Islet precursor cell (in vitro differentiated cells): Measurements from ENCODE around the gene LSAMP.

Source experiments
- DNase-seq: peaks from one replicate; pipeline ENCODE4 v3.0.0-alpha.2; 2018

The LSAMP gene

GRCh38 chr3:116350119-116350733 is 95.1 kb downstream of the LSAMP start:
- DNase-seq, result no peak

GRCh38 chr3:116348216-116348615 is 97.1 kb downstream of the LSAMP start:
- no peak for DNase-seq

- no peak for DNase-seq
Measured at GRCh38 chr3:116342499-116342898, 102.8 kb downstream of the LSAMP start.

GRCh38 chr3:116341899-116342298 is 103.4 kb downstream of the LSAMP start:
- no peak for DNase-seq

- DNase-seq, result no peak
Measured at GRCh38 chr3:116341381-116341780, 103.9 kb downstream of the LSAMP start.

GRCh38 chr3:116340680-116341216 is 104.5 kb downstream of the LSAMP start:
- DNase-seq, result no peak

GRCh38 chr3:116339441-116340028 is 105.8 kb downstream of the LSAMP start:
- DNase-seq, result peak; percentile 52

GRCh38 chr3:116338713-116339112 is 106.6 kb downstream of the LSAMP start:
- no peak for DNase-seq

- DNase-seq, result no peak
Measured at GRCh38 chr3:116337229-116337628, 108.1 kb downstream of the LSAMP start.

- no peak for DNase-seq
Measured at GRCh38 chr3:116331380-116331779, 113.9 kb downstream of the LSAMP start.

GRCh38 chr3:116322750-116323375 is 122.4 kb downstream of the LSAMP start:
- DNase-seq, result no peak

GRCh38 chr3:116318370-116318769 is 126.9 kb downstream of the LSAMP start:
- DNase-seq, result no peak

- DNase-seq, result no peak
Measured at GRCh38 chr3:116316771-116317170, 128.5 kb downstream of the LSAMP start.

GRCh38 chr3:116314476-116314875 is 130.8 kb downstream of the LSAMP start:
- DNase-seq, result no peak

- DNase-seq, result no peak
Measured at GRCh38 chr3:116306720-116307119, 138.6 kb downstream of the LSAMP start.

GRCh38 chr3:116306149-116306548 is 139.1 kb downstream of the LSAMP start:
- no peak for DNase-seq

- DNase-seq, result no peak
Measured at GRCh38 chr3:116302087-116302747, 143.1 kb downstream of the LSAMP start.

GRCh38 chr3:116301422-116301821 is 143.9 kb downstream of the LSAMP start:
- no peak for DNase-seq

GRCh38 chr3:116300226-116300625 is 145.1 kb downstream of the LSAMP start:
- DNase-seq, result no peak

GRCh38 chr3:116299646-116300081 is 145.6 kb downstream of the LSAMP start:
- no peak for DNase-seq

- DNase-seq, result no peak
Measured at GRCh38 chr3:116298151-116298550, 147.1 kb downstream of the LSAMP start.

GRCh38 chr3:116291141-116291540 is 154.1 kb downstream of the LSAMP start:
- no peak for DNase-seq

- DNase-seq, result no peak
Measured at GRCh38 chr3:116288485-116288884, 156.8 kb downstream of the LSAMP start.
